GM23338 (cell line): Measurements from ENCODE around the gene OTUB2. TPM values are rescaled to one million over a fixed set of nuclear protein-coding genes. Genes with fewer than 3 reads are reported as not detected.
A peak's percentile ranks its signal among the peaks of the same experiment; 100 is the strongest.

Experiments
- ATAC-seq: fragments of 200-7000 bp; cut with Tn5 transposase; 3 replicates; pipeline ENCODE4 v1.9.1; 2020
- DNase-seq: peaks from one replicate; pipeline ENCODE4 v3.0.0-alpha.2; 2015; ENCODE audit warnings: low spot score
- H2AFZ ChIP-seq: fragments of 200-600 bp; sonication (generic); 2 replicates; pipeline ENCODE4 v1.8.0; 2016; ENCODE audit warnings: antibody characterized with exemption, mild to moderate bottlenecking, moderate library complexity
- H3F3A ChIP-seq: fragments of 200-600 bp; sonication (generic); replicated peaks from 2 replicates; pipeline ENCODE4 v1.8.0; 2017; ENCODE audit warnings: antibody characterized with exemption, mixed run types, low read depth
- H3K27ac ChIP-seq: fragments of 200-600 bp; sonication (generic); 2 replicates; pipeline ENCODE4 v1.6.1; 2016; ENCODE audit warnings: low read depth
- H3K27me3 ChIP-seq: fragments of 200-600 bp; sonication (generic); 2 replicates; pipeline ENCODE4 v1.8.0; 2016; ENCODE audit warnings: mild to moderate bottlenecking, mixed run types, moderate library complexity; ENCODE audit not compliant: insufficient read depth
- H3K36me3 ChIP-seq: fragments of 200-600 bp; sonication (generic); 2 replicates; pipeline ENCODE4 v1.8.0; 2016; ENCODE audit warnings: mild to moderate bottlenecking; ENCODE audit not compliant: insufficient read depth
- H3K4me1 ChIP-seq: fragments of 200-600 bp; sonication (generic); 2 replicates; pipeline ENCODE4 v1.8.0; 2016; ENCODE audit warnings: mild to moderate bottlenecking, moderate library complexity; ENCODE audit not compliant: insufficient read depth
- H3K4me2 ChIP-seq: fragments of 200-600 bp; sonication (generic); 2 replicates; pipeline ENCODE4 v1.7.1; 2017; ENCODE audit warnings: mixed run types
- H3K4me3 ChIP-seq: fragments of 200-600 bp; sonication (generic); 2 replicates; pipeline ENCODE4 v1.6.1; 2016; ENCODE audit warnings: mixed run types
- H3K79me2 ChIP-seq: fragments of 200-600 bp; sonication (generic); replicated peaks from 2 replicates; pipeline ENCODE4 v1.8.0; 2017; ENCODE audit warnings: mild to moderate bottlenecking; ENCODE audit not compliant: insufficient read depth
- H3K9me2 ChIP-seq: fragments of 200-600 bp; sonication (generic); 2 replicates; pipeline ENCODE4 v1.8.0; 2017; ENCODE audit not compliant: insufficient read depth
- H4K20me1 ChIP-seq: fragments of 200-600 bp; sonication (generic); replicated peaks from 2 replicates; pipeline ENCODE4 v1.8.0; 2017; ENCODE audit warnings: mild to moderate bottlenecking; ENCODE audit not compliant: insufficient read depth
- H3K27ac Mint-ChIP-seq: 2 replicates; pipeline ENCODE4 v1.8.0; 2020; ENCODE audit warnings: inconsistent platforms, mild to moderate bottlenecking, moderate library complexity, mixed read lengths
- H3K27me3 Mint-ChIP-seq: 3 replicates; pipeline ENCODE4 v1.8.0; 2022; ENCODE audit warnings: low read depth, mild to moderate bottlenecking, moderate library complexity, mixed read lengths, inconsistent platforms; ENCODE audit not compliant: insufficient read depth, poor library complexity
- H3K36me3 Mint-ChIP-seq: 3 replicates; pipeline ENCODE4 v1.8.0; 2021; ENCODE audit warnings: low read depth, mild to moderate bottlenecking, inconsistent platforms, moderate library complexity, mixed read lengths
- H3K4me1 Mint-ChIP-seq: 3 replicates; pipeline ENCODE4 v1.8.0; 2020; ENCODE audit warnings: mild to moderate bottlenecking, inconsistent platforms, mixed read lengths
- H3K4me3 Mint-ChIP-seq: 3 replicates; pipeline ENCODE4 v1.8.0; 2021; ENCODE audit warnings: moderate library complexity, mild to moderate bottlenecking, inconsistent platforms, mixed read lengths
- H3K9me3 Mint-ChIP-seq: 3 replicates; pipeline ENCODE4 v1.8.0; 2020; ENCODE audit warnings: moderate library complexity, mild to moderate bottlenecking, inconsistent platforms, mixed read lengths
- CREB1 ChIP-seq: fragments of 250-450 bp; sonication (Bioruptor Pico); IDR thresholded peaks from 2 replicates; pipeline ENCODE4 v1.5.0; 2020; ENCODE audit warnings: low read depth, mild to moderate bottlenecking, moderate library complexity
- CTCF ChIP-seq, 2 experiments: fragments of 200-600 bp in 1 of 2; sonication (generic) in 1 of 2; conservative IDR thresholded peaks; 2 replicates each; pipeline versions ENCODE4 v1.5.1 to v1.6.1; 2016 to 2017; ENCODE audit warnings: antibody characterized with exemption in 2 of 2, low read depth in 2 of 2, mild to moderate bottlenecking in 2 of 2, moderate library complexity in 1 of 2
- EZH2 ChIP-seq: fragments of 200-600 bp; sonication (generic); IDR thresholded peaks from one replicate; pipeline ENCODE4 v1.8.0; 2017; ENCODE audit warnings: antibody characterized with exemption, mild to moderate bottlenecking, low read depth; ENCODE audit not compliant: unreplicated experiment
- EZH2phosphoT487 ChIP-seq: fragments of 200-600 bp; sonication (generic); IDR thresholded peaks from one replicate; pipeline ENCODE4 v1.8.1; 2018; ENCODE audit warnings: antibody characterized with exemption; ENCODE audit not compliant: unreplicated experiment
- JUNB ChIP-seq: IDR thresholded peaks from one replicate; pipeline ENCODE4 v1.6.1; 2016; ENCODE audit warnings: antibody characterized with exemption; ENCODE audit not compliant: unreplicated experiment
- NANOG ChIP-seq: IDR thresholded peaks from 2 replicates; pipeline ENCODE4 v1.6.1; 2016; ENCODE audit warnings: antibody characterized with exemption, borderline replicate concordance
- POLR2AphosphoS5 ChIP-seq: IDR thresholded peaks from 2 replicates; pipeline ENCODE4 v1.6.1; 2016; ENCODE audit warnings: antibody characterized with exemption, low read depth
- STAT1 ChIP-seq: IDR thresholded peaks from one replicate; pipeline ENCODE4 v1.6.1; 2016; ENCODE audit warnings: antibody characterized with exemption; ENCODE audit not compliant: unreplicated experiment
- ZNF114 ChIP-seq: fragments of 250-450 bp; sonication (Bioruptor Pico); IDR thresholded peaks from 2 replicates; pipeline ENCODE4 v1.5.0; 2020; ENCODE audit warnings: mild to moderate bottlenecking, moderate library complexity
- ZNF331 ChIP-seq: fragments of 250-450 bp; sonication (Bioruptor Pico); IDR thresholded peaks from 2 replicates; pipeline ENCODE4 v1.5.0; 2020; ENCODE audit warnings: low read depth, mild to moderate bottlenecking, moderate library complexity
- polyA plus RNA-seq: library from polyadenylated mRNA; unstranded; fragments of >200 nt; fragmentation: Nextera tagmentation; extraction: Ambion mirVana; gene quantifications from 2 replicates; pipeline ENCODE4 v1.2.1, GENCODE V29; 2016
- total RNA-seq: library from RNA; depleted of rRNA; stranded (reverse); fragments of >200 nt; shearing (Covaris generic); gene quantifications from 2 replicates; pipeline ENCODE4 v1.2.3, GENCODE V29; 2014
- TF ChIP-seq, protein P1 (sequence below): IDR thresholded peaks from 2 replicates; pipeline ENCODE4 v1.6.1; 2016; ENCODE audit warnings: antibody characterized with exemption
- TF ChIP-seq, protein P2 (sequence below): IDR thresholded peaks from one replicate; pipeline ENCODE4 v1.6.1; 2018; ENCODE audit warnings: antibody characterized with exemption; ENCODE audit not compliant: unreplicated experiment
- TF ChIP-seq, protein P3 (sequence below): fragments of 250-450 bp; sonication (Bioruptor Pico); IDR thresholded peaks from 2 replicates; pipeline ENCODE4 v1.5.0; 2020; ENCODE audit warnings: mild to moderate bottlenecking, moderate library complexity

The OTUB2 gene
- total and polyA plus RNA-seq, 2 experiments from 2014 or later: 2.1 to 4.1 TPM

GRCh38 chr14:94059998-94060397, 33.9 kb downstream of the OTUB2 start (continued):
- TF ChIP-seq JUNB: no peak

- peaks cover 19% of the 10 kb centered on the region for H3K36me3 ChIP-seq
Observed at GRCh38 chr14:94062344-94062940, 36.3 kb downstream of the OTUB2 start.

More at GRCh38 chr14:94062344-94062940, 36.3 kb downstream of the OTUB2 start:
- Histone ChIP-seq H4K20me1 (peaks cover 29% of the 10 kb centered on the region; the same call in 1 of the 2 replicates), H3K4me3 (no peak overlapping the region), H3K4me2 (no peak overlapping the region), H3F3A (no peaks in the 10 kb centered on the region), H2AFZ (no peak overlapping the region), H3K79me2 (peaks cover 64% of the 10 kb centered on the region), H3K27me3 (no peaks in the 10 kb centered on the region), H3K9me2 (no peaks in the 10 kb centered on the region; the same call in 1 of the 2 replicates), H3K27ac (no peak overlapping the region), H3K4me1 (peaks cover 18% of the 10 kb centered on the region)
- Mint-ChIP-seq H3K27me3 (peaks cover 12% of the 10 kb centered on the region), H3K4me1 (peaks cover 42% of the 10 kb centered on the region), H3K36me3 (peaks cover 44% of the 10 kb centered on the region), H3K27ac (peak overlapping the region; percentile 71), H3K4me3 (no peak overlapping the region), H3K9me3 (no peaks in the 10 kb centered on the region; the same call in 2 of the 3 replicates)
- peak; percentile 69 for ATAC-seq
- TF ChIP-seq STAT1 (no peak), CTCF (conservative IDR thresholded peaks at IDR 0.05; ENCODE audit: low read depth in 2 of 2) (no peak), EZH2phosphoT487 (no peak), JUNB (no peak), POLR2AphosphoS5 (no peak), ZNF331 (no peak), ZNF114 (CRISPR knock-in tag) (no peak), CREB1 (no peak), NANOG (no peak), EZH2 (no peak)
- TF ChIP-seq, protein P1, sequence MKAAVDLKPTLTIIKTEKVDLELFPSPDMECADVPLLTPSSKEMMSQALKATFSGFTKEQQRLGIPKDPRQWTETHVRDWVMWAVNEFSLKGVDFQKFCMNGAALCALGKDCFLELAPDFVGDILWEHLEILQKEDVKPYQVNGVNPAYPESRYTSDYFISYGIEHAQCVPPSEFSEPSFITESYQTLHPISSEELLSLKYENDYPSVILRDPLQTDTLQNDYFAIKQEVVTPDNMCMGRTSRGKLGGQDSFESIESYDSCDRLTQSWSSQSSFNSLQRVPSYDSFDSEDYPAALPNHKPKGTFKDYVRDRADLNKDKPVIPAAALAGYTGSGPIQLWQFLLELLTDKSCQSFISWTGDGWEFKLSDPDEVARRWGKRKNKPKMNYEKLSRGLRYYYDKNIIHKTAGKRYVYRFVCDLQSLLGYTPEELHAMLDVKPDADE: no peak
- TF ChIP-seq, protein P2, sequence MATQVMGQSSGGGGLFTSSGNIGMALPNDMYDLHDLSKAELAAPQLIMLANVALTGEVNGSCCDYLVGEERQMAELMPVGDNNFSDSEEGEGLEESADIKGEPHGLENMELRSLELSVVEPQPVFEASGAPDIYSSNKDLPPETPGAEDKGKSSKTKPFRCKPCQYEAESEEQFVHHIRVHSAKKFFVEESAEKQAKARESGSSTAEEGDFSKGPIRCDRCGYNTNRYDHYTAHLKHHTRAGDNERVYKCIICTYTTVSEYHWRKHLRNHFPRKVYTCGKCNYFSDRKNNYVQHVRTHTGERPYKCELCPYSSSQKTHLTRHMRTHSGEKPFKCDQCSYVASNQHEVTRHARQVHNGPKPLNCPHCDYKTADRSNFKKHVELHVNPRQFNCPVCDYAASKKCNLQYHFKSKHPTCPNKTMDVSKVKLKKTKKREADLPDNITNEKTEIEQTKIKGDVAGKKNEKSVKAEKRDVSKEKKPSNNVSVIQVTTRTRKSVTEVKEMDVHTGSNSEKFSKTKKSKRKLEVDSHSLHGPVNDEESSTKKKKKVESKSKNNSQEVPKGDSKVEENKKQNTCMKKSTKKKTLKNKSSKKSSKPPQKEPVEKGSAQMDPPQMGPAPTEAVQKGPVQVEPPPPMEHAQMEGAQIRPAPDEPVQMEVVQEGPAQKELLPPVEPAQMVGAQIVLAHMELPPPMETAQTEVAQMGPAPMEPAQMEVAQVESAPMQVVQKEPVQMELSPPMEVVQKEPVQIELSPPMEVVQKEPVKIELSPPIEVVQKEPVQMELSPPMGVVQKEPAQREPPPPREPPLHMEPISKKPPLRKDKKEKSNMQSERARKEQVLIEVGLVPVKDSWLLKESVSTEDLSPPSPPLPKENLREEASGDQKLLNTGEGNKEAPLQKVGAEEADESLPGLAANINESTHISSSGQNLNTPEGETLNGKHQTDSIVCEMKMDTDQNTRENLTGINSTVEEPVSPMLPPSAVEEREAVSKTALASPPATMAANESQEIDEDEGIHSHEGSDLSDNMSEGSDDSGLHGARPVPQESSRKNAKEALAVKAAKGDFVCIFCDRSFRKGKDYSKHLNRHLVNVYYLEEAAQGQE: no peak
- TF ChIP-seq, protein P3, sequence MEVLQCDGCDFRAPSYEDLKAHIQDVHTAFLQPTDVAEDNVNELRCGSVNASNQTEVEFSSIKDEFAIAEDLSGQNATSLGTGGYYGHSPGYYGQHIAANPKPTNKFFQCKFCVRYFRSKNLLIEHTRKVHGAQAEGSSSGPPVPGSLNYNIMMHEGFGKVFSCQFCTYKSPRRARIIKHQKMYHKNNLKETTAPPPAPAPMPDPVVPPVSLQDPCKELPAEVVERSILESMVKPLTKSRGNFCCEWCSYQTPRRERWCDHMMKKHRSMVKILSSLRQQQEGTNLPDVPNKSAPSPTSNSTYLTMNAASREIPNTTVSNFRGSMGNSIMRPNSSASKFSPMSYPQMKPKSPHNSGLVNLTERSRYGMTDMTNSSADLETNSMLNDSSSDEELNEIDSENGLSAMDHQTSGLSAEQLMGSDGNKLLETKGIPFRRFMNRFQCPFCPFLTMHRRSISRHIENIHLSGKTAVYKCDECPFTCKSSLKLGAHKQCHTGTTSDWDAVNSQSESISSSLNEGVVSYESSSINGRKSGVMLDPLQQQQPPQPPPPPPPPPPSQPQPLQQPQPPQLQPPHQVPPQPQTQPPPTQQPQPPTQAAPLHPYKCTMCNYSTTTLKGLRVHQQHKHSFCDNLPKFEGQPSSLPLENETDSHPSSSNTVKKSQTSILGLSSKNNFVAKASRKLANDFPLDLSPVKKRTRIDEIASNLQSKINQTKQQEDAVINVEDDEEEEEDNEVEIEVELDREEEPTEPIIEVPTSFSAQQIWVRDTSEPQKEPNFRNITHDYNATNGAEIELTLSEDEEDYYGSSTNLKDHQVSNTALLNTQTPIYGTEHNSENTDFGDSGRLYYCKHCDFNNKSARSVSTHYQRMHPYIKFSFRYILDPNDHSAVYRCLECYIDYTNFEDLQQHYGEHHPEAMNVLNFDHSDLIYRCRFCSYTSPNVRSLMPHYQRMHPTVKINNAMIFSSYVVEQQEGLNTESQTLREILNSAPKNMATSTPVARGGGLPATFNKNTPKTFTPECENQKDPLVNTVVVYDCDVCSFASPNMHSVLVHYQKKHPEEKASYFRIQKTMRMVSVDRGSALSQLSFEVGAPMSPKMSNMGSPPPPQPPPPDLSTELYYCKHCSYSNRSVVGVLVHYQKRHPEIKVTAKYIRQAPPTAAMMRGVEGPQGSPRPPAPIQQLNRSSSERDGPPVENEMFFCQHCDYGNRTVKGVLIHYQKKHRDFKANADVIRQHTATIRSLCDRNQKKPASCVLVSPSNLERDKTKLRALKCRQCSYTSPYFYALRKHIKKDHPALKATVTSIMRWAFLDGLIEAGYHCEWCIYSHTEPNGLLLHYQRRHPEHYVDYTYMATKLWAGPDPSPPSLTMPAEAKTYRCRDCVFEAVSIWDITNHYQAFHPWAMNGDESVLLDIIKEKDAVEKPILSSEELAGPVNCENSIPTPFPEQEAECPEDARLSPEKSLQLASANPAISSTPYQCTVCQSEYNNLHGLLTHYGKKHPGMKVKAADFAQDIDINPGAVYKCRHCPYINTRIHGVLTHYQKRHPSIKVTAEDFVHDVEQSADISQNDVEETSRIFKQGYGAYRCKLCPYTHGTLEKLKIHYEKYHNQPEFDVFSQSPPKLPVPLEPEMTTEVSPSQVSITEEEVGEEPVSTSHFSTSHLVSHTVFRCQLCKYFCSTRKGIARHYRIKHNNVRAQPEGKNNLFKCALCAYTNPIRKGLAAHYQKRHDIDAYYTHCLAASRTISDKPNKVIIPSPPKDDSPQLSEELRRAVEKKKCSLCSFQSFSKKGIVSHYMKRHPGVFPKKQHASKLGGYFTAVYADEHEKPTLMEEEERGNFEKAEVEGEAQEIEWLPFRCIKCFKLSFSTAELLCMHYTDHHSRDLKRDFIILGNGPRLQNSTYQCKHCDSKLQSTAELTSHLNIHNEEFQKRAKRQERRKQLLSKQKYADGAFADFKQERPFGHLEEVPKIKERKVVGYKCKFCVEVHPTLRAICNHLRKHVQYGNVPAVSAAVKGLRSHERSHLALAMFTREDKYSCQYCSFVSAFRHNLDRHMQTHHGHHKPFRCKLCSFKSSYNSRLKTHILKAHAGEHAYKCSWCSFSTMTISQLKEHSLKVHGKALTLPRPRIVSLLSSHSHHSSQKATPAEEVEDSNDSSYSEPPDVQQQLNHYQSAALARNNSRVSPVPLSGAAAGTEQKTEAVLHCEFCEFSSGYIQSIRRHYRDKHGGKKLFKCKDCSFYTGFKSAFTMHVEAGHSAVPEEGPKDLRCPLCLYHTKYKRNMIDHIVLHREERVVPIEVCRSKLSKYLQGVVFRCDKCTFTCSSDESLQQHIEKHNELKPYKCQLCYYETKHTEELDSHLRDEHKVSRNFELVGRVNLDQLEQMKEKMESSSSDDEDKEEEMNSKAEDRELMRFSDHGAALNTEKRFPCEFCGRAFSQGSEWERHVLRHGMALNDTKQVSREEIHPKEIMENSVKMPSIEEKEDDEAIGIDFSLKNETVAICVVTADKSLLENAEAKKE (CRISPR knock-in tag): no peak
- no peak for DNase-seq
